ENCODE results near the gene GRB10.

DNA sequence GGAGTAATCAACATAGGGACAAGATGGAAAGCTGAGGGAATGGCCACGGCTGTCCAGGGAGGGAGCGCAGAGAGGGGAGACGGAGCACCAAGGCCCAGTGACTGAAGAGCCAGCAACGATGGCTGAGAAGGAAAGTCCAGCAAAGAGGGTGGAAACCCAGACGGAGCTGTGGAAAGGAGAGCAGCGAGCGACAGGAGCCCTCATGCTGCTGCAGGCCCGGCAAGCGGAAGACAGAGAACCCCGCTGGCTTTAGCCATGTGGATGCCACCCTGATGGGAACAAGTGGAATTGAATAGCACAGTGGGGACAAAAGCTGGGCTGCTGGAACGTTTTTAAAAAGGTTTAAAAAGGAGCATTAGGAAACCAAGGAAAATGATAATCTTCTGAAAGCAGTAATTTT lies 134.6 kb downstream of the GRB10 start:
- TF ChIP-seq, protein P1, sequence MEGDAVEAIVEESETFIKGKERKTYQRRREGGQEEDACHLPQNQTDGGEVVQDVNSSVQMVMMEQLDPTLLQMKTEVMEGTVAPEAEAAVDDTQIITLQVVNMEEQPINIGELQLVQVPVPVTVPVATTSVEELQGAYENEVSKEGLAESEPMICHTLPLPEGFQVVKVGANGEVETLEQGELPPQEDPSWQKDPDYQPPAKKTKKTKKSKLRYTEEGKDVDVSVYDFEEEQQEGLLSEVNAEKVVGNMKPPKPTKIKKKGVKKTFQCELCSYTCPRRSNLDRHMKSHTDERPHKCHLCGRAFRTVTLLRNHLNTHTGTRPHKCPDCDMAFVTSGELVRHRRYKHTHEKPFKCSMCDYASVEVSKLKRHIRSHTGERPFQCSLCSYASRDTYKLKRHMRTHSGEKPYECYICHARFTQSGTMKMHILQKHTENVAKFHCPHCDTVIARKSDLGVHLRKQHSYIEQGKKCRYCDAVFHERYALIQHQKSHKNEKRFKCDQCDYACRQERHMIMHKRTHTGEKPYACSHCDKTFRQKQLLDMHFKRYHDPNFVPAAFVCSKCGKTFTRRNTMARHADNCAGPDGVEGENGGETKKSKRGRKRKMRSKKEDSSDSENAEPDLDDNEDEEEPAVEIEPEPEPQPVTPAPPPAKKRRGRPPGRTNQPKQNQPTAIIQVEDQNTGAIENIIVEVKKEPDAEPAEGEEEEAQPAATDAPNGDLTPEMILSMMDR (IDR thresholded peaks at IDR 0.05), result no peak
- no peak for TF ChIP-seq POLR2A (IDR thresholded peaks at IDR 0.05)
